ENCODE measurements around the gene FMO4.
"Not testable (repeated sequence)": the region's sequence is repeated elsewhere in the genome, so short reads cannot be mapped to it uniquely, and the experiment has no call there.

The FMO4 gene

DNA sequence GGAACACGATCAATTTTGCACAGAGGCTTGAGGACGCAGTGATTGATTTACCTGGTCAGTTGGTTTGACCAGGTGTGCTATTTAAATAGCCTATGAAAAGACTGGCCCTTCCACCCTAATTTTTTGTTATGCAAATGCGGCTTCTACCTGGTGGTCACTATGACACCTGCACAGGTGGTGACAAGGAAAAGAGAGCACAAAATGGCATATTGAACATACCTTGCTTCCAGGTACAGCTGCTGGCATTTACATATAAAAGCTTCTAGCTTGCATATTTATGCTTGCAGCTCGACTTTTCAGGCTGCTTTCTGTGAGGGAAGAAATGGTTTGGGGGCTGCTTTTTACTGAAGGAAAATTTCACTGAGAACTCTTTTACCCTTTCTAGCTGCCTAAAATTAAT is 15.3 kb upstream of the FMO4 start:
- no peak for DNase-seq (ENCODE audit: low spot score in 2 of 2)
- Histone ChIP-seq H3K36me3 (replicated peaks) (no peaks in the 10 kb centered on the region), H3K4me1 (no peaks in the 10 kb centered on the region), H3K27me3 (ENCODE audit: low read depth) (peaks cover 1% of the 10 kb centered on the region; the same call in 1 of the 2 replicates), H3K4me3 (no peak overlapping the region), H3K9me3 (no peaks in the 10 kb centered on the region)
- in situ Hi-C loops (cut with MboI; ENCODE audit: low sequenced_read_pairs), result no loop called here

DNA sequence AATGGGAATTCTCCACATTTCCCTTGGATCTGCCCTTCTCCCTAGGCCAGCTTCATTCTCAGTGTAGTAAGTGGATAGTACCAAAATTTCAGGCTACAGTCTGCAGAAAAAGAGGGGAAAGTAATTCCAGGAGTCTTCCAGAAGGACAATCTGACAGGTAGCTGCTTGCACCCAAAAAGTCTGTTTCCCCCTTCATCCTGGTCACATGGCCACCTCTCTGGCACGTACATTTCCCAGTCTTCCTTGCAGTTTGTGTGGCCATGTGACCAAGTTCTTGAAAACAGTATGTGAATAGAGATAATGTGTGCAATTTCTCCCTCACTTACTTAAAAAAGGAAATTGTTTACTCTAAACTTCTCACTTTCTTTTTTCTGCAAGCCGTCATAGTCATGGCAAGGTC is 14.6 kb upstream of the FMO4 start:
- Histone ChIP-seq H3K9me3 (no peaks in the 10 kb centered on the region), H3K4me3 (no peak overlapping the region), H3K4me1 (no peaks in the 10 kb centered on the region), H3K36me3 (replicated peaks) (no peaks in the 10 kb centered on the region), H3K27me3 (ENCODE audit: low read depth) (no peaks in the 10 kb centered on the region; the same call in 1 of the 2 replicates)
- in situ Hi-C loops (cut with MboI; ENCODE audit: low sequenced_read_pairs), result no loop called here
- no peak for DNase-seq (ENCODE audit: low spot score in 2 of 2)

DNA sequence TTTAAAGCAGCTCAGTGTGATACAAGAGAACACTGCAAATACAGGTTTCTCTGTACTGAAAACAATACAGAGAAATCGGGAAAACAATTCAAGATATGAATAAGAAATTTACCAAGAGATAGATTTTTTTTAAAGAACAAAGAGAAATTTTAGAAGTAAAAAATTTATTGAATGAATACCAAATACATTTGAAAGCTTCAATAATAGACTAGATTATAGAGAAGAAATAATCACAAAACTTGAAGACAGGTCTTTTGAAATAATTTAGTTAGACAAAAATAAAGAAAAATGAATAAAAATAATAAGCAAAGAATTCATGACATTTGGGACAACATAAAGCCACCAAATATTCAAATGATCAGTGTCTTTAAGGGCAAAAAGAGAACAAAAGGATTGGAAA is 13.6 kb upstream of the FMO4 start:
- Histone ChIP-seq H3K9me3 (no peaks in the 10 kb centered on the region), H3K4me3 (no peak overlapping the region), H3K36me3 (replicated peaks) (no peaks in the 10 kb centered on the region), H3K27me3 (ENCODE audit: low read depth) (no peaks in the 10 kb centered on the region), H3K4me1 (no peaks in the 10 kb centered on the region)
- DNase-seq (ENCODE audit: low spot score in 2 of 2), result no peak
- in situ Hi-C loops (cut with MboI; ENCODE audit: low sequenced_read_pairs), result no loop called here

DNA sequence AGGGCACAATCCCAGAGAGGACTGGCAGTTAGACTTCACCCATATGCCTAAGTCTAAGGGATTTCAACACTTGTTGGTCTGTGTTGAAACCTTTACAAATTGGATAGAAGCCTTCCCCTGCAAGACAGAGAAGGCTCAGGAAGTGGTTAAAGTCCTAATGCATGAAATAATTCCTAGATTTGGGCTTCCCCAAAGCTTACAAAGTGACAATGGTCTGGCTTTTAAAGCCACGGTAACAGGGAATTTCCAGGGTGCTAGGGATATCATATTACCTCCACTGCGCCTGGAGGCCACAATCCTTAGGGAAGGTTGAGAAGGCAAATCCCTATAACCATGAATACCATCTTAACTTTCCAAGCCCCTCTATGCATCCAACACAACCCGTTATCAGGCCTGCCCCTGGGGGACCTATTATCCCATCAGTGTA is 3.3 kb upstream of the FMO4 start:
- Histone ChIP-seq H3K36me3 (replicated peaks) (no peaks in the 10 kb centered on the region), H3K4me1 (no peaks in the 10 kb centered on the region), H3K27me3 (ENCODE audit: low read depth) (no peaks in the 10 kb centered on the region), H3K9me3 (no peaks in the 10 kb centered on the region), H3K4me3 (no peak overlapping the region)
- DNase-seq (ENCODE audit: low spot score in 2 of 2), result peak in 1 of 2 experiments; percentile 10
- in situ Hi-C loops (cut with MboI; ENCODE audit: low sequenced_read_pairs), result no loop called here

GRCh38 chr1:171311771-171312558 is 2.0 kb upstream of the FMO4 start:
- no peak for DNase-seq (ENCODE audit: low spot score in 2 of 2)
- in situ Hi-C loops (cut with MboI; ENCODE audit: low sequenced_read_pairs), result no loop called here

DNA sequence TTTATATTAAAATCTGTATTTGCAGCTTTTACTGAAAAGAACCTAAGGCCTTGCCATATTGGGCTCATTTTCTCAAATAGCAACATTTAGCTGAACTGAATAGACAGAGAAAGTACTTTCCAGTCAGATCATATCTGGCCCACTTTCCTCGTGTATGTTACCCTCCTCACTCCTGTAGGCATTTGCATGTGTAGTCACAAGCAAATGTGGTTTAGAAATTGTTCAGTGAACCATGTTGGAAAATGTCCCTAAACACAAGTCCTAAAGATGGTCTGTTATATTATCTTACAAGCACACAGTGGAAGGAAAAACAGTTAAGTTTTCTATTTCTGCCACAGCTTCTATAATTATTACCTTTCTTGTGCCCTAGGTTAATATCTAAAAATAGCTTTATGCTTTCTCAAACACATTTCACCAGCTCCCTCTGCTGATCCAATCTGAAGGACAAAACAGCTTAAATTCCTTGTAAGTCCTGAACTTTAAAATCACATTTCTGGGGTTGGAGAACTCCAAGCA is 606 bp upstream of the FMO4 start:
- Histone ChIP-seq H3K4me1 (no peaks in the 10 kb centered on the region), H3K27me3 (ENCODE audit: low read depth) (no peaks in the 10 kb centered on the region), H3K4me3 (no peak overlapping the region), H3K36me3 (replicated peaks) (no peaks in the 10 kb centered on the region), H3K9me3 (no peaks in the 10 kb centered on the region)
- in situ Hi-C loops (cut with MboI; ENCODE audit: low sequenced_read_pairs), result no loop called here
- DNase-seq (ENCODE audit: low spot score in 2 of 2), result no peak

More at GRCh38 chr1:171311771-171312558, 2.0 kb upstream of the FMO4 start:
- no peaks in the 10 kb centered on the region for H3K4me1 ChIP-seq
- H3K27me3 ChIP-seq (ENCODE audit: low read depth), result no peaks in the 10 kb centered on the region
- H3K9me3 ChIP-seq, result no peaks in the 10 kb centered on the region
- H3K36me3 ChIP-seq (replicated peaks), result no peaks in the 10 kb centered on the region
- H3K4me3 ChIP-seq, result no peak overlapping the region

GRCh38 chr1:171329251-171329650 is 15.3 kb downstream of the FMO4 start:
- no peaks in the 10 kb centered on the region for H3K9me3 ChIP-seq
- DNase-seq (ENCODE audit: low spot score in 2 of 2), result no peak
- in situ Hi-C loops (cut with MboI; ENCODE audit: low sequenced_read_pairs), result no loop called here

DNA sequence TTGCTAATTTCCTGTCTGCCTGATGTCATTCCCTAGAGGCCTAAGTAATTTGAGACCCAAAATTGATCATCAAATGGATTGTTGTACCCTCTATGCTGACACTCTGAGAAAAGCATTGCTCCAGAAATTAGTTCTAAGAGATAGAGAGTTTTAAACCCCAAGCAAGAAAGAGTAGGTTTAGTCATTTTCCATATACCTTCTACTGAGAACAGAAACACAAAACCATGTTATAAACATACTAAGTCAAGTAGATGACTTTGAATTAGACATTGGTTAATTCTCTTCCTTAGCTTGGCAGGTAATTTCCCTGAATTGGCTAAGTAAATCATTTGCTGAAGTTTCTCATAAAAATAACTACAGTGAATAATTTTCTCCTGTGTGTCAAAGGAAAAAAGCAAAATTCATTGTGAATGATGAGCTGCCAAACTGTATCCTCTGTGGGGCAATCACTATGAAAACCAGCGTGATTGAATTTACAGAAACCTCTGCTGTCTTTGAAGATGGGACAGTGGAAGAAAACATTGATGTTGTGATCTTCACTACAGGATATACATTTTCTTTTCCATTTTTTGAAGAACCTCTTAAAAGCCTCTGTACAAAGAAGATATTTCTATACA is 20.1 kb downstream of the FMO4 start:
- in situ Hi-C loops (cut with MboI; ENCODE audit: low sequenced_read_pairs), result no loop called here
- no peak for DNase-seq (ENCODE audit: low spot score in 2 of 2)
- H3K4me3 ChIP-seq, result no peak overlapping the region
- no peaks in the 10 kb centered on the region for H3K36me3 ChIP-seq (replicated peaks)
- H3K9me3 ChIP-seq, result no peaks in the 10 kb centered on the region
- H3K4me1 ChIP-seq, result no peaks in the 10 kb centered on the region
- H3K27me3 ChIP-seq (ENCODE audit: low read depth), result no peaks in the 10 kb centered on the region

More at GRCh38 chr1:171329251-171329650, 15.3 kb downstream of the FMO4 start:
- no peaks in the 10 kb centered on the region for H3K4me1 ChIP-seq
- H3K27me3 ChIP-seq (ENCODE audit: low read depth), result no peaks in the 10 kb centered on the region
- no peaks in the 10 kb centered on the region for H3K36me3 ChIP-seq (replicated peaks)
- H3K4me3 ChIP-seq, result no peak overlapping the region

GRCh38 chr1:171335964-171336363 is 22.0 kb downstream of the FMO4 start:
- Histone ChIP-seq H3K9me3 (no peaks in the 10 kb centered on the region), H3K4me3 (no peak overlapping the region), H3K4me1 (no peaks in the 10 kb centered on the region), H3K27me3 (ENCODE audit: low read depth) (no peaks in the 10 kb centered on the region), H3K36me3 (replicated peaks) (no peaks in the 10 kb centered on the region)
- in situ Hi-C loops (cut with MboI; ENCODE audit: low sequenced_read_pairs), result no loop called here
- no peak for DNase-seq (ENCODE audit: low spot score in 2 of 2)

GRCh38 chr1:171339345-171339744 is 25.4 kb downstream of the FMO4 start:
- DNase-seq (ENCODE audit: low spot score in 2 of 2); H3K36me3 ChIP-seq (replicated peaks); H3K4me3 ChIP-seq; H3K4me1 ChIP-seq; H3K9me3 ChIP-seq; H3K27me3 ChIP-seq (ENCODE audit: low read depth); in situ Hi-C loops (cut with MboI; ENCODE audit: low sequenced_read_pairs): not testable (repeated sequence)

- Histone ChIP-seq H3K36me3 (replicated peaks) (no peaks in the 10 kb centered on the region), H3K27me3 (ENCODE audit: low read depth) (no peaks in the 10 kb centered on the region), H3K4me1 (no peaks in the 10 kb centered on the region), H3K4me3 (no peak overlapping the region), H3K9me3 (no peaks in the 10 kb centered on the region)
- in situ Hi-C loops (cut with MboI; ENCODE audit: low sequenced_read_pairs), result no loop called here
- no peak for DNase-seq (ENCODE audit: low spot score in 2 of 2)
Measured at GRCh38 chr1:171343727-171344472, 29.9 kb downstream of the FMO4 start.

GRCh38 chr1:171344473-171344820 is 30.5 kb downstream of the FMO4 start:
- H3K4me1 ChIP-seq, result no peaks in the 10 kb centered on the region
- H3K36me3 ChIP-seq (replicated peaks), result no peaks in the 10 kb centered on the region
- no peaks in the 10 kb centered on the region for H3K9me3 ChIP-seq
- in situ Hi-C loops (cut with MboI; ENCODE audit: low sequenced_read_pairs), result no loop called here
- DNase-seq (ENCODE audit: low spot score in 2 of 2), result no peak
- no peaks in the 10 kb centered on the region for H3K27me3 ChIP-seq (ENCODE audit: low read depth)
- no peak overlapping the region for H3K4me3 ChIP-seq

DNA sequence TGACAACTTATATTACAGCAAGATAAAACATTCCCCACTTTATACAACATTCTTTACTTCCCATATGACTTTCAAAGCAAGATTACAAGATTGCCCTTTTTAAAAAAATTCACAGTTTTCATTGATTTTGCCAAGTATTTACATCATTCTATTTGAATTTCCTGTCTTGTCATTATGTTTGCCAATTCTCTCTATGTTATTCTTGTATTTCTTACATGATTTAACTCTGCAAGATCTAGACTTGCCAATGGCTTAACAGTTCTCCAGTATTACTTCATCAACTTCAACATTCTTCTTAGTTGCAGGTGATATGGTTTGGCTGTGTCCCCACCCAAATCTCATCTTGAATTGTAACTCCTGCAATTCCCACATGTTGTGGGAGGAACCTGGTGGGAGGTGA is 31.6 kb downstream of the FMO4 start:
- Histone ChIP-seq H3K4me3 (no peak overlapping the region), H3K36me3 (replicated peaks) (no peaks in the 10 kb centered on the region), H3K4me1 (no peaks in the 10 kb centered on the region), H3K27me3 (ENCODE audit: low read depth) (no peaks in the 10 kb centered on the region), H3K9me3 (no peaks in the 10 kb centered on the region)
- in situ Hi-C loops (cut with MboI; ENCODE audit: low sequenced_read_pairs), result no loop called here
- DNase-seq (ENCODE audit: low spot score in 2 of 2), result no peak

- Histone ChIP-seq H3K9me3 (no peaks in the 10 kb centered on the region), H3K4me3 (no peak overlapping the region)
- DNase-seq (ENCODE audit: low spot score in 2 of 2), result no peak
Measured at GRCh38 chr1:171346881-171347280, 32.9 kb downstream of the FMO4 start.

More at GRCh38 chr1:171346881-171347280, 32.9 kb downstream of the FMO4 start:
- in situ Hi-C loops (cut with MboI; ENCODE audit: low sequenced_read_pairs), result no loop called here
- Histone ChIP-seq H3K4me1 (no peaks in the 10 kb centered on the region), H3K36me3 (replicated peaks) (no peaks in the 10 kb centered on the region), H3K27me3 (ENCODE audit: low read depth) (no peaks in the 10 kb centered on the region)

Measured in HAP-1 (cell line).